NCI-H2196 (cell line): ENCODE results near the gene PKP1.

Experiments used
- DNase-seq: peaks from one replicate; lab custom pipeline; 2025; ENCODE audit not compliant: unreplicated experiment; lab: John Stamatoyannopoulos, UW

PKP1 gene

DNA sequence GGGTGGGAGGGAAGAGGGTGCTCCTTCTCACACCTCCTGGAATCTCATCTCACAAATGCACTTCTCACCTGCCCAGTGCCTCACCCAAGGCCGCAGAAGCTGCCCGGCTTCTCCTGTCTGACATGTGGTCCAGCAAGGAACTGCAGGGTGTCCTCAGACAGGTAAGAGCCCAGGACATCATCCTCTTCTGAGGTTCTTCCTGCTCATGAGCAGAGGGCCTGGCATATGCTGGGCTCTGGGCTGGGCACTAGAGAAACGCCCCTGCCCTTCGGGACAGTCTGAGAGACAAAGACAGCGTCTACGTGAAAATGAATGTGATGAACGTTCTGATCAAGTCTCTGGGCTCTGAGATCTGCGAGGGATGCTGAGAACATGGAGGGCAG lies 42.4 kb downstream of the PKP1 start:
- DNase-seq, result no peak

DNA sequence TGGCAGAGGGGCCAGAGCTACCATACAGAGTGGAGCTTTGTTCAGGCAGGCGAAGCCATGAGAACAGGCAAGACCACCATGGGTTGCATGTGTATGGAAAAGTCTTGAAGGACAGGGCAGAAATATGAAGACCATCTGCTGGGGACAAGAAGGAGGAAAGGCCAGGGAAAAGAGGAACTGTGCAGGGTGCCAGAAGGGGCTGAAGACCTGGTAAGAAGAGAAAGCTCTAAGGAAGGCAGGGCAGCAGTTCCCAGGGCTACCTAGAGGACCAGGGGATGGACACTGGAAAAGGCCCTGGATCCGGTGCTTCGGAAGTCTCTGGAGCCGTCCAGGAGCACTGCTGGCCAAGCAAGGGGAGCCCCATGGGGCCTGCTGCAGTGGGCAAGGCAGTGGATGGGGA lies 43.4 kb downstream of the PKP1 start:
- no peak for DNase-seq

DNA sequence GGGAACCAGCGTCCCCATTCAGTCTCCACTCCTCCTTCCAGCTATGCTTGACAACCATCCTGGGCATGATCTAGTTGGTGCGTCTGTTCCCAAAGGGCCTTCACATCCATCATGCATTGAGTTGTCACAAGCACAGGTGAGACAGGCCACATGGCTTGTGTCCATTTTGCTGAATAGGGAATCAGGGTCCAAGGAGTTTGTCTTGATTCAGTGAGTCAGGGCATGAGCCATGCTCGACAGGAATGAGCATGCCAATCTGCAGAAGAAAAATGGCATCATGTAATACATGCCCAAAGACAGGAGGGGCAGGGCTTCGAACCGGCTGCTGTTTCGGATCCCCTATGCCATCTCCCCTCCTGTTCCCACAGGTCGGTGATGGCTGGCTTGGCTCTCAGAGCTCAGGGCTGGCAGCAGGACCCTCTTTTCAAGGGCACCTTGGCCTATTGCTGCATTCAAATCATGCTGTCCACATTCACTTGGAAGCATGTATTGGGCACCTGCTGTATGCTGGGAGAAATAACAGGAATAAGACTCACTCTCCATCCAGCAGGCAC lies 44.5 kb downstream of the PKP1 start:
- no peak for DNase-seq

DNA sequence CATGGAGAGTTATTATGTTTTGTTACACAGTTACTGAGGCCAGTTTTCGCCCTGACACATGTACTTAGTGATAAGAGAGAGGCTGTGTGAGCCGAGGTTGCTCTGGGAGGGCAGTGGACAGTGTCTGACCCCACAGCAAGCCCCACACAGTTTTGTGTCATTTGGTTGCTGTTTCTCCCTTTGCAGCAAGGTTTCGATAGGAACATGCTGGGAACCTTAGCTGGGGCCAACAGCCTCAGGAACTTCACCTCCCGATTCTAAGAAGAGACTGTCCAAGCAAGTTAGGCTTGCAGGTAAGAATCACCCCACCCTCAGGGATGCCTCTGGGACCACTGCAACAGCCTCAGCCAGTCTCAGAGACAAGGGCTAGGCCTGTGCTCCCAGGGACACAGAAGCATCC lies 45.3 kb downstream of the PKP1 start:
- DNase-seq, result no peak

DNA sequence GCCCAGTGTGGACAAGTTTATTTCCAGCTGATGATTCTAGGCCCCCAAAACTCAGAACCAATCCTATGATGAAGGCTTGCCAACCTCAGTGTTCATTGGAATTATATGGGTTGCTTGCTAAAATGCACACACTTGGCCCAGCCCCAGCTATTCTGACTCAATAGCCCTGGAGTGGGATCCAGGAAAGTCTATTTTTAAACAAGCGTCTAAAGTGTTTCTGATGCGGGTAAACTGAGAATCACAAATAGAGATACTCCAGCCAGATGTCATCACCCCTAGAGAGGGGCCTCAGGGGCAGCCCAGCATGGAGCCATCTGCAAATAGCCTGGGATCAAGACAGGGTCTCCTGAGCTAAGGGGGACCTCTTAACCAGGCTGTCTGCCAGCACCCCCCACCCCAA lies 46.0 kb downstream of the PKP1 start:
- no peak for DNase-seq

DNA sequence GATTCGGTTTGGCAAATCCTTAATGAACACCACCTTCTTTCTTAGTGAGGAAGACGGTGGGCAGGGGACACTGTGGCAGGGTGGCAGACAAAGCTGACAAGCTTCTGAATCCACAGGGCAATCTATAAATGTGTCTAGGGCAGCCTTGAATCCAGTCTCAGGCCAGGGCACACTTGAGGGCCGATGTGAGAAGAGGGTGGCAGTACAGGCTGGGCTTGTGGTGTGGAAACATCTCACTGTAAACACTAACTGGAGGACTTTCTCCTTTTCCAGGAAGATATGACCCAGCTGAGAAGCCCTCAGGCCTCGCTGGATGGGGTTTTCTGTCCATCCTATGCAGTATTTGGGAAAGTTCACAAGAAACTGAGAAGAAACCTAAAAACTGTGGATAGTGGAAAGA lies 46.5 kb downstream of the PKP1 start:
- DNase-seq, result no peak

DNA sequence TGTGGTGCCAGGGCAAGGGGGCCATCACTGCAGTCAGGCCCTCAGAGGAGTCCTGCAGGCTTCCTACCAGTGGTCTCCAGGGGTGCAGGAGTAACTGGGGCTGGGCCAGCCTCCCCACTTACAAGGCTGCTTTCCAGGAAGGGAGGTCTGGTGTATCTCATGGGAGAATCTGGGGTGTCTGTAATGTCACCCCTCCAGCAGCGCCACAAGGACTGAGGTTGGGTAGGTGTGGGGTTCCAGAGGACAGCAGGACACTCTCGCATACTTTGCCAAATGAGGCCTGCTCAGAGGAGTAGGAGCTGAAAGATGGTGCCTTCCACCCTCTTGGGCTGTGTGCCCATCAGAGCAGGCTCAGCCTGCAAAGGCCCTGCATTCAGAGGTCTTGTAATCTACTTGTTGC lies 47.2 kb downstream of the PKP1 start:
- no peak for DNase-seq

DNA sequence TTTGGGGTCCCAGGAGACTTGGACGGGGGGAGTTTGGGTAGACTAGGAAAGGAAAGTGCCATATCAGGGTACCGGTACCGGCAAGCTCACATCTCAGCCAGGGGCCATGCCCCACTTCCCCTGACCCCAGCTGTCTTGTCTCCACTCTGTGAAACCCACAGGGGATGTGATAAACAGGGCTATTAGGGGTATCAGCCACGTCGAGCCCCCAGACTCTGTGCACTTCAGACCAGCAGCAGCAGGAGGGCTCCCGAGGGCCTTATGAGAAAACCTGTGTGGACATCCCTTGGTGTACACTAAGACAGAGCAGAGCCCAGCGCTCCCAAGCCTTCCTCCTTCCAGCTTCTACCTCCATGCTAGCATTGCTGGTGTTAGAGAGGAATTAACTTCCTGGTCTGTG lies 47.9 kb downstream of the PKP1 start:
- DNase-seq, result no peak

DNA sequence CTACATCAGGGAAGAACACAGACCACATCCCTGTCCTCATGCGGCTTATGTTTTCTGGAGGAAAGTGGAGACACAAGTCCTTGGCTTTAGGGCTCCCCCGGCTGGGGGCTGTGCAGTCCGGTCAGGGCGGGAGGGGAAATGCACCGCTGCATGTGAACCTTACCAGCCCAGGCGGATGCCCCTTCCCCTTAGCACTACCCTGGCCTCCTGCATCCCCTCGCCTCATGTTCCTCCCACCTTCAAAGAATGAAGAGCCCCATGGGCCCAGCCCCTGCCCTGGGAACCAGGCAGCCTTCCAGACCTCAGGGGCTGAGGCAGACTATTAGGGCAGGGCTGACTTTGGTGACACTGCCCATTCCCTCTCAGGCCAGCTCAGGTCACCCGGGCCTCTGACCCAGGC lies 48.7 kb downstream of the PKP1 start:
- DNase-seq, result no peak

DNA sequence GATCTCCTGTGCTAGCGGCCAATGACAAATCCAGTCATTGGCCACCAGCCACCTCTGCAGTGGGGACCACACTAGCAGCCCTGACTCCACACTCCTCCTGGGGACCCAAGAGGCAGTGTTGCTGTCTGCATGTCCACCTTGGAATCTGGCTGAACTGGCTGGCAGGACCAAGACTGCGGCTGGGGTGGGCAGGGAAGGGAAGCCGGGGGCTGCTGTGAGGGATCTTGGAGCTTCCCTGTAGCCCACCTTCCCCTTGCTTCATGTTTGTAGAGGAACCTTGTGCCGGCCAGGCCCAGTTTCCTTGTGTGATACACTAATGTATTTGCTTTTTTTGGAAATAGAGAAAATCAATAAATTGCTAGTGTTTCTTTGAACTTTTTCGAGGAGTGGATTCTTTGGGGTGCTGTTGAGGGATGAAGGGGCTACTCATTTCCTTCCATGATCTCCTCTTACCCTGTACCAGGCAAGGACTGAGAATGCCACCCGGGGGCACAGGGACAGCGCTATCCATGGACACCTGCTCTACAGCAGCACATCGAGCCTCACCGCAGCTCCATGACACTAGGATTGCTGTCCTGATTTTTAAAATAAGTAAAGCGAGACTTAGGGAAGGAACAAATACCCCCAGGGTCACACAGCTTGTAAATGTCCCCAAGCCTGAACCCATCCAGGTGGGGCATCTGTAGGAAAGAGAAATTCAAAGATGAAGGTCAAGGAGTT lies 49.5 kb downstream of the PKP1 start:
- DNase-seq, result no peak

DNA sequence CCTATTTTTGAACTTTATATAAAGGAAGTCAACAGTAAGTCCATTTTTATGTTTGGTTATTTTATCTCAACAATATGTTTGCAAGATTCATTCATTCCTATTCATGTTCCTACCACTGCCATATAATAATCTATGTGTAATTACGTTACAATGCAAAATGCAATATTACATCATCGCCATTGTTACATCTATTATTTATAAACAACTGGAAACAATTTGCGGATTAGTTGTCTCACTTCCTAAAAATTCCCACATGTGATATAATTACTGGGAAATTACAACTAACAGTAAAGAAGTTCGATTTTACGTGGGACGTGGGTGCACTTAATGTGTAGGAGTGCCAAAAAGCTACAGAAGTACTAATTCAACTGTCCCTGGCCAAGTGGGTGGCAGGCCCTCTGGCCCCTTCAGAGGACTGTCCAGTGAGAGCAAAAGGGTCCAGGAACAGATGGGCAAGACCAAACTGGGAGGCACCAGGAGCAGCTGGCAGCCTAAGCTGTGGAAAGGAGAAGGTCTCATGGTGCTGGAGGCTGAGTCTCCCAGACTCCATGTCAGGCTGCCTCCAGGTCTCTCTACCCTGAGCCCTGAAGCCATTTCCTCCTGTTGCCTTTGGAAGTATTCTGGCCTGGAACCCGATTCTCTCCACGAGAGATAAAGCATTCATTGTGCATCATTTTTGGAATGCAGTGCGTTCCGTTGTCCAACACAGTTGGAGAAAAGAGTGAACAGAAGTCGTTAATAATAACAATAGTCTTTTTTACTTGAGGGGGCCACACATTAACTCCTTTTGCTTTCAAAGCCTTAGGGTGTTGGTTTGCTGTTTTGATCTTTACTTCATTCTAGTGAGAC lies 51.2 kb downstream of the PKP1 start:
- no peak for DNase-seq

DNA sequence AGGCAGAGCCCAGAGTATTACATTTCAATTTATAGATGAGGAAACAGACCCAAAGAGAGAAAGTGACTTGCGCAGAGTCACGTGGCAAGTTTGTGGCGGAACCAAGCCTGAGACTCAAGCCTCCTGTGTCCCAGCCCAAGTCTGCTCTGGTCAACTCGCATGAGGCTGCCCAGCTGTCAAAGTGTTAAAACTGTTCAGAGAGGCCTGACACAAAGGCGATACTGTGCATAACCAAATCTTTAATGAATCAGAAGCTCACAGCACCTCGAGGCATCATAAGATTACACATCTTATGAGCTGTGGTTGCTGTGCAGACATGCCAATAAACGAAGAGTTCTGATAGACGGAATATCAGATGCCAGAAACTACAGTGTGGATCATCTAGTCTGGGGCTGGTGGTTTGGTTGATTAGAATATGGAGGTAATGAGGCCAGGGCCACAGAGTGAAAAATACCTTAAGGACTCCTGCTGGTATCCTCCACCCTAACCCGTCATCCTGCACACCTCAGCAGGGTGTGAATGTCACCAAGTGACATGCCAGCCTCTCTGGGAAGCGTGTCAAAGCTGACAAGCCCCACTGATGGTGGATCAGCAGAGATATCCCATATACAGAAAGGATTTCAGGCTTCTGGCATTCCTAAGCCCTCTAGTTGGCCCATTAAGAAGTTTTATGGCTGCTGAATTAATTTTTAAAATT lies 52.0 kb downstream of the PKP1 start:
- DNase-seq, result no peak

DNA sequence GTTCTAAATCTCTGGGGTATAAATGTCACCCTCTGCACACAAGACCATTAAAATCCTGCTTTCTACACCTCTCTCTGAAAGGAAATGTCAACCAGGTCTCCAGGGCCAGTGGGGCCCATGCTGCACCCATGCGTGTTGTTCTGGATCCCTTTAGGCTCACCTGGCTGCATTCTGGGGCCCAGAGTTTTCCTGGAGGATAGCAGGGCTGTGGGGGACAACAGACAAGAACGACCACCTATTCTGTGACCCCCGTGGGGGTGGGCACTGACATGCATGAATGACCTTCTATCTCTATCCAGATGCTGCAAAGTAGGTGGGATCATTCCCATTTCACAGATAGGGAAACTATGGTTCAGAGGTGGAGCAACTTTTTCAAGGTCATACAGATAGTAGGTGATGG lies 52.6 kb downstream of the PKP1 start:
- DNase-seq, result no peak

DNA sequence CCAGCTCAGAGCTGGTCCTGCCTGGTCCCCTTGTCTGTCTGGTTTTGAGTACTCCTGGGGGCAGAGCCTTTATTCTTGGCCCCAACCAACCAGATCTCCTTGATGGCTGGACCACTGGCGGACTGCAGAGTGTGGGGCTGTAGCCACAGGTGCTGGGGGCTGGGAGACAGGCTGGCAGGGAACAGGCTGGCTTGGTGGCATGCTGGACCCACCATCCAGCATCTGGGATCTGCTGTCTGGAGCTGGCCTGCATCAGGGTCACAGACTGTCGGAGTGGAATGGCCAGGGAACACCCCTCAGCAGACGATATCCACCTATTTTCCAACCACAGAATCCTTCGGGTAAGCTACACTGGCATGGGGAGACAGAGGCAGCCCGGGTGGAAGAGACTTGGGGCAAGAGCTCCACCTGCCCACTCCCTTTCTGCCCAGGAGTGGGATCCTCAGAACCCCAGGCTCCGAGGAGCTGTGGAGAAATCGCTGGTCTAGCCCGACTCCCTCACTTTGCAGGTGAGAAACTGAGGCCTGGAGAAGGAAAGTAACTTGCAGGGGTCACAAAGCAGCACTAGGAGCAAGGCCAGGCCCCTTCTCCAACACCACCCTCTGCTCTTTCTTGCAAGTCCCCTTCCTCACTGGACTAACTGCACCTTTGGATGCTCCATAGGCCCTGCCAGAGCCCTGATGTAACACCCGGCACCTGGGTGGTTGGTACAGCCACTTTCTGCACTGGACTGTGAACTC lies 53.6 kb downstream of the PKP1 start:
- no peak for DNase-seq

DNA sequence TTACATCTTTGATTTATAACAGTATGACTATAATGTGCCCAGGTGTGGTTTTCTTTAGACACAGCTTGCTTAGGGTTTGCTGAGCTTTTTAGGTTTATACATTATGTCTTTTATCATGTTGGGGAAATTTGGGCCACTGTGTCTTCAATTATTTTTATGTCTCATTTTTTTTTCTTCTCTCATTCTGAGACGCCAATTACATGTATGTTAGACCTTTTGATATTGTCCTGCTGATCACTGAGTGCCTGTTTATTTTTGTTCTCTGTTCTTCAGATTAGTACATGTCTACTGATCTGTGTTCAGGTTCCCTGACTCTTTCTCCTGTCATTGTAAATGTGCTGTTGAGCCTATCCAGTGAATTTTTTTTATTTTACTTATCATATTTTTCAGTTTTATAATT lies 58.1 kb downstream of the PKP1 start:
- DNase-seq, result no peak

DNA sequence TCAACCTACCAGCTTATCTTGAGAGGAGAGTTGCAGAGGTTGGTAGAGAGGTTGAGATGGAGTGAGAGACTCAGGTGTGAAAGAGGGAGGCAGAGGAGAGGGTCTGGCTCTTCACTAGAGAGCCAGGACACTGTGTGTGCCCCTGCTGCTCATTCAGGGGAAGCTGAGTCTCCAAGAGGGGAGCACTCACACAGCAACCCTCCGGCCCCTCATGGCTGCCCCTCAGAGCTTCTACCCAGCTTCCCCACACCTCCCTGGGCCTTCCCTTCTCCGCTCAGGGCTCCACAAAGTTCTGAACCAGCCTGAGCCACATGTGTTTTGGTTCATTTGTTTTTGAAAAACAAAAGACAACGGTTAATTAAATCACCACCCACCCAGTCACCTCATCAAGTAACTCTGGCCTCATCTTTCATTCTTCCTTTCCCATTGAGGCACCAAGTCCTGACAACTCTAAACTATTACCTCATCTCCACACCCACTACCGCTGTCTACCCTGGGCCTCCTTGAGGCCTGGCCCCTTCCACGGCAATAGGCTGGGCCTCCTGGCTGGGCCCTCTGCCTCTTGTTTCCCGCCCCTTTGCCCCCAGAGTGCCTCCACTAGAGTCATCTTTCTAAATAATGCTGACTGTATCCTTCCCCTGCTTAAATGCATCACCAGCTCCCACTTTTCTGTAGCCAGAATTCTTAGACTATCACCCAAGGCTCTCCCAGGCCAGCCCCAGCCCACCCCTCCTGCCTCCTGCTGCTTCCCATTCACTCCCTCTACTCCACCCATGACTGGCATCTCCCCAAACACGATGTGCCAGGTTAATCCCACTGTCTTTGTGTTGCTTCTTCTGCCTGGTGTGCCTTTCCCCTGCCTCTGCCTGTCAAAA lies 61.1 kb downstream of the PKP1 start:
- DNase-seq, result no peak

DNA sequence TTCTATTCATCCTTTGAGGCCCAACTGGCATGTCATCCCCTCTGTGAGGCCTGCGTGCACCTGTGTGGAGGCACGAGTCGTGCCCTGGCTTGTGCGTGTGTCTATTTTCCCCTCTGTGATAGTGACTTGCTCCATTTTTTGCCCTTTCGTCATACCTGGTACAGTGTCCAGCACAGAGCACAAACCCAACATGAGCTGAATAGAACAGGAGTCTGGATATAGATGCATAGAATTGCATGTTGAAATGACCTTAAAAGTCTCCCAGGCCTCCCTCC lies 61.7 kb downstream of the PKP1 start:
- DNase-seq, result no peak

DNA sequence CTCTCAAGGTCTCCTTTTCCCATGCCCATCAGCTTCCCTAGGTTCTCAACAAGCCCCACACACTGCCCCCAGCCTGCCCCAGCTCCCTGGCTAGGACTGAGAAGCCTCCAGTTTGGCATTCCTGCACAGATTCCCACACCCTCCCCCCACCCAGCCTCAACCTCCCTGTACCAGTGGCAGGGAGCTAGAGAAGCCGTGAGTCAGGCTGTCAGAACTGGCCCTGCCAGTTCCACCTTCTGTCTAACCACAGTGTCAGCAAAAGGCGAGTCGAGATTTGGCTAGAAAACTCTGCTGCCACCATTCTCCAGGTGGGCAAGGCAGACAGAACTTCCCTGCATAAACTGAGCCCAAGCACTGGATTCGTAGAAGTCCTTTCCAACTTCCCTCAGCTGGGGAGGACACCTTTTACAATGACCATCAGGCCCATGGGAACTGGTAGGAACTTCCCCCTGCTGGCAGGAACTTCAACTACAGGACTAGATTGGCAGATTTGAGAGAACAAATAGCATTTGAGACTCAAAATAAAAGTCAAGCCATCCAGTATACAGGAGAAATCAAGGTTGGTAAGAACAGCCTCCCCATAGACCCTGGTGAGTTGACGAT lies 63.1 kb downstream of the PKP1 start:
- DNase-seq, result peak; percentile 61

DNA sequence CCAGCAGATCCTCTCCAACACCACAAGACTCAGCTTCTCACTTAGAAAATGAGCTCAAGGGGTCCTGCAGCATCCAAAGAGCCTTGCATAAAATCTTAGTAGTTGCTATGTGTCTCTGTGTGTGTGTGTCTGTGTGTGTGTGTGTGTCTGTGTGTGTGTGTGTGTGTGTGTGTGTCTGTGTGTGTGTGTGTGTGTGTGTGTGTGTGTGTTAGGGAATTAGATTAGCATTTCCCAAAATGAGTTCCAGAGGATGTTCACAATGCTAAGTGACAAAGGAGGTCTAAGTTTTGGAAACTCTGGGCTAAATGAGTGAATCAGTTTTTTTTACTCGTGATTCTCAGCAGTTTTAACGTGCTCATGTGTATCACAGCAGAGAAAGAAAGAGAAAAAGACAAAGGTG lies 63.7 kb downstream of the PKP1 start:
- DNase-seq, result no peak
